COR-L47 (cell line): ENCODE measurements around the gene IFI27L2.

Experiments
- DNase-seq: peaks from one replicate; lab custom pipeline; 2025; lab: John Stamatoyannopoulos, UW

Gene IFI27L2

DNA sequence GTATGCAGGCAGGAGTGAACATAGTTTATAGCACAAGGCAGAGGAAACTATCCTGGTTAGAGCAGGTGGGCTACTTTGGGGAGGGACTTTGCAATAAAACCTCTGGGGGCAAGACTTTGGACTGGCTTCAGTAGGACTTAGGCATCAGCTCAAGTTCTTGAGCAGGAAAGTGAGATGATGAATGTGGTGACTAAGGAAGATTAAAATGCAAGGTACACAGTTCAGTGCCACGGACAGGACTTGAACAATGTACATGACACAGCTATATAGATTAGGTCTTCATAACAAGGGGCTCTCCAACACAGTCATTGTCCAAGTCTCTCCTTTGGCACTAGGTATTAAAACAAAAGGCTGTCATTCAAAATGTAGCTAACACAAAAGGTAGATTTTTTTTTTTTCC is 23.3 kb upstream of the IFI27L2 start:
- DNase-seq, result no peak

DNA sequence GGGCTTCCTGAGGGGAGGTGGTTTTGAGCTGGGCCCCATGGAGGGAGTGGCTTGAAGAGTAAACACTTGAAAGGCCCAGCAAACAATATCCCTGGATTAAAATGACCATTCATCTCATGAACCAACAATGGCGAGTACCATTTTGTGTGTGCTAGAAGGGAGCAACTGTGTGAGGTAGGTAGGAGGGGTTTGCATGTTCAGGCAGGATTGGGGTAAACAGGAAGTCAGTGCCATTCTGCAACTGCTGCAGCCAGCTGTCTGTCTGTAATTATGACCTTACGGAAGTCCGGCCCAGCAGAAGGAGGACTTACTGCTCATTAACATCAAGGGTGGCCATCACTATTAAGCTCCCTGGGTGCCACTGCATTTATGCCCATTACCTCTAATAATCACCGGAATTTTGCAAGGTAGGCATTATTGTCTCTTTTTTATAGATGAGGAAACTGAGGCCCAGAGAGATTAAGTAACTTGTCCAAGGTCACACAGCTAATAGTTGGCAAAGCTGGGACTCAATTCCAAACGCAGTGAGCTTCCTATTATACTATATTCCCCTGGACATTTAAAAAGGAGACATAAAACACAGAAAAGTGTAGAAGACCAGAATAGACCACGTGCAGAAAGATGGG is 16.6 kb upstream of the IFI27L2 start:
- DNase-seq, result peak; percentile 83

DNA sequence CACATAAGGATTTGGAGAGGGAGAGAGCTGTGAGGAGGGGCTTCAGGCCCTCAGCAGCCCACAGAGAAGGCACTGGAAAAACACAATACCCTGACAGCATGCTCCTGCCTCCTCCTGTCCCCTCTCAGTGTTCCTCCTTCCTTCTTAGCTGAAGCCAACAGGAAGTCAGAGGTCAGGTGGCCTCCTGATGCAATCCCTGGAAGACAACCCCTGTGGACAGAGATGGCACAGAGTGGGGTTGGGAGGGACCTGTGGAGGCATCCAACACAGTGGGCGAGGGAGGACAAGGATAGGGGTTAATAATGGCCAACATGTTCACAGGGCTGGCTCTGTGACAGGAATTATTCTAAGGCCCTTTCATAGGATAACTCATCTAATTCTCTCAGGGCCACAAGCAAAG is 15.4 kb upstream of the IFI27L2 start:
- DNase-seq, result no peak

DNA sequence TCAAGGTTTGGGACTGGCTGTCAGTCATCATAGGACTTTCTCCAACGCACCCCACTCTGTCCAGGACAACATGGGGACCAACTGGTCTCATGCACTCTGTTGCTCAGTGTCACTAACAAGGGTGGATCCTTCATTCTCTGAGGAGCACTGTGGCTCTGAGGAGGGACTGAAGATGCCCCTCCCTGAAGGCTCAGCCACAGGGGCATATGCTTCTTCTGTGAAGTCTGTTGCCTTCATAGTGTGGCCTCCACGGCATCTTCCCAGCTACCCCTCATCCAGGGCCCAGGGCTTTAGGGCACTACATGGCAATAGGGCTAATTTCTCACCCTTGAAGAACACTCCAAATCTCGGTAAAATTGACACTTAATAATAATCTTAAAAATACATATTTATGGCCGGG is 14.3 kb upstream of the IFI27L2 start:
- DNase-seq, result no peak

DNA sequence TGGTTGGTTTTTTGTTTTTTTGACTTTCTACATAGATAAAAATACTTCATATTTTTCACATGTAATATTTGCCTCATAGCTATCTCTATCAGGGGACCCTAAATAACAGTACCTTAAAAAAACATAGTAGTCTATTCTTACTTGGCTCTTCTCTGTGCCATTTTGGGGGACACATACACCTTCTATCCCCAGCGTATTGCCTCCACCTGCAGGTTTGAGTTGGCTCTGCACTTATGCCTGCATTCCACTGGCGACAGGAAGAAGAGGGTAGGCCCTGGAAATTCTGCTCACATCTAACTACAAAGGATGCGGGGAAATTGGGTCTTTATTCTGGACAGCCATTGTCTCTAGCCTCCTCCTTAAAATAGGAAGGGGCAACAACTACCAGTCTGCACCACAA is 13.8 kb upstream of the IFI27L2 start:
- DNase-seq, result no peak

DNA sequence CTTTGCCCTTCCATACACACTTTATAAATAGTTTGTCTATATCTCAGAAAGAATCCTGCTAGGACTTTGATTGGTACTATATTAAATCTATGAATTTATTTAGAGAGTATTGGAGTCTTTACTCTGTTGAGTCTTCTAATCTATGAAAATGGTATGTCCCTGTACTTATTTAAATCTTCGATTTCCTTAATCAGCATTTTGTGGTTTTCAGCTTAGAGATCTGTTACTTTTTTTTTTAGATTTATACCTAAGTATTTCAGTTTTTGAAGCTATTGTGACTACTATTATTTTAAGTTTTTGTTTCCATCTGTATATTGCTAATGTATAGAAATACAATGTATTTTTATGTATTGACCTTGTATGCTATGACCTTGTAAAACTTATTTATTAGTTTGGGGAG is 13.4 kb upstream of the IFI27L2 start:
- DNase-seq, result no peak

DNA sequence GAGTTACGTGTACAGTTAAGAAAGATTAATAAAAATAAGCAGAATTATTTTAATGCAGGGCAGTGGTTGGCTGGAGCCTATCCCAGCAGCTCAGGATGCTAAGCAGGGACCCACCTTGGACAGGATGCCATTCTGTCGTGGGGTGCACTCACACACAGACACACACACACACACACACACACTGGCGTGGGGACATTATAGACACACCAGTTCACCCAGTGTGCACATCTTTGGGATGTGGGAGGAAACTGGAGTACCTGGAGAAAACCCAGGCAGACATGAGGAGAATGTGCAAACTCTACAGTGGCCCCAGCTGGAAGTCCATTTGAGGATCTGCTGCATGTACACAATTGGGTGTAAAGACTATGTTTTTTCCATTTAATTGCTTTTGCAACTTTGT is 12.8 kb upstream of the IFI27L2 start:
- no peak for DNase-seq

DNA sequence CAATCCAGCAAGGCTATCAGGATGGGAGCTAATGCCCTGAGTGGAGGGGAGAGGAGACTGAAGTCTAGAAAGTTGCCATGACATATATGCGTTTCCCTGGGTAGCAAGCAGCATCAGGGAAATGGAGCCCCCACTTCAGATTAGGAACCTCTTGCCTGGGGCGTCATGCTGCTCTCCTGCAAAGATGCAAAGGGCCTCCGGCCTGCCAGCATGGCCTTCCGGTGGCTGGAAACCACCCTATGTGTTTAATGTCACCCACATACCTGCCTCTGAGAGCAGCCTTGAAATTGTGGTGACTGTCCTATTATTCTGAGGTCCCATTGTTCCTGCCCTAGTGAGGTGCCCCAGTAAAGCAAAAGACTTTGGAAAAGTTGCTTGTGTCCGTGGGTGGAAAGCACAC is 10.0 kb upstream of the IFI27L2 start:
- no peak for DNase-seq

DNA sequence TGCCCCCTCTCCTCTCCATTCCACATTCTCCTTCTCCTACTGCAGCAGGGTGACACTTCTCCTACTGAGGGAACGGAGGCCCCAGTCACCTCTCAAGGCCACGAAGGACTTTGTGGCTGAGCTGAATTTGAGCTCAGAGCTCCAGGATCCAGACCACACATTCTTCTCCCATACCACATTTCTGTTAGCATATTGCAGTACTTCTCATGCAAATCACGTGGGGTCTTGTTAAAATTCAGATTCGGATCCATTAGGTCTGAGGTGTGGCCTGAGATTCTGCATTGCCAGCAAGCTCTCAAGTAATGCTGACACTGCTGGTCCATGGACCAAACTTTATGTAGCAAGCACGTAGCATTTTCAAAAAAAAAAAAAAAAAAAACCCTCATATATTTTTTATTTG is 9.6 kb upstream of the IFI27L2 start:
- no peak for DNase-seq

DNA sequence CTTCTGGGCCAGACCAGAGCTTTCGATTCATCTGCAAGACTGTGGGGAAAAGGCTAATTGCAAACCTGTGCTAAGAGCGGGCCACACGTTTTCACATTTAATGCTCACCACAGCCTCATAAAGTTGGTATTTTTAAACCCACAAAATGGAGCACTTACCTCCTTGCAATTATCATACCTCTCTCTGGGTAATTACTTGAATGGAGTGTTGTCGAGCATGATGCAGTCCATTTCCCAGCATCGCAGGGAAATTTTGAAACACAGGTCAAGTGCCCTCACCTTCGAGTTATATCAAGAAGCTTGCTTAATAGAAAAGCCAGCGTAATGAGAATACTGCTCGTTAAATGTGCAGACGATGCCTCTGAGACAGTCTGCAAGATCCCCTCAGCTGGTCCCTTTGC is 8.8 kb upstream of the IFI27L2 start:
- DNase-seq, result no peak

DNA sequence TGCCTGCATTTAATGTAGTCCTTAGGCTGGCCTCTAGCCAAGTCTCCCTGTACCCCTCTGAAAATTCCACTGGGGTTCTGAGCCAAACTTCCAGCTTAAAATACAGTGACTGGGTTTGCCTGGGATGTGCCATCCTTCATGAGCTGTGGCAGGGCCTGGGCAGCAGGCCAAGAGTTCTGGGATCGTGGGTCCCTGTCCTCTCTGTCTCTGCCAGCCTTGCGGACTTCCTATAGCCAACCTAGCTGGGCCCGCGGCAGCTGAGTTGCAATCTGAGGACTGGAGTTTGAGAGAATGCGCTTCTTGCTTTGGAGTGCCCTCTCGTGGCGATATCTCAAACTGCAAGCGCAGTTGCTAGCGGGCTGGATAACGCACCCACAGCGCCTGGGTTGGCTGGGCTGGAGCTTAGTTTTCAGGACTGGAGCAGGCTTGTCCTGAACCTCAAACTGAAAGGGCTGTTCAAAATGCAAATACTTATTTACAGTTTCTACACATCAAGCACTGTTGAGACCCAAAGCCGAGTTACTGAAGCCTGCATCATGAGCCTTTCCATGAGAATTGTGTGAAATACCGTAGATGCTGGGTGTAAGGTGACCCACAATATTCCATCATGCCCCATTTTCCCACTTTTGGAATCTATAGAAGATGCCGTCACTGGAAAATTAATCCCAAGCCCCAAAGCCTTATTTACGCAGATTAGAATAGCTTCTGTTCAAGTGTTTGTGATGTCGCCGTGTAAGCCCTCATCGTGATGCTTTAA is 7.3 kb upstream of the IFI27L2 start:
- DNase-seq, result peak; percentile 91

DNA sequence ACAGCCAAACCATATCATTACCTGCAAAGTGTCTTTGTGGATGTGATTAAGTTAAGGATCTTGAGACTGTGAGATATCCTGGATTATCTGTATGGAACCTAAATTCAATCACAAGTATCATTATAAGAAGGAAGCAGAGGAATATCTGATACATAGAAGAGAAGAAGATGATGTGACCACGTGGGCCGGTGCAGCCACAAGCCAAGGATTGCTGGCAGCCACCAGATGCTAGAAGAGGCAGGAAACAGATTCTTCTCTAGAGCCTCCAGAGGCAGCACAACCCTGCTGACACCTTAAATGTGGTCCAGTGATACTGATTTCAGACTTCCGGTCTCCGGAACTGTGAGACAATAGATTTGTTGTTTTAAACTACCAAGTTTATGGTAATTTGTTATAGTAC is 6.1 kb upstream of the IFI27L2 start:
- DNase-seq, result no peak

DNA sequence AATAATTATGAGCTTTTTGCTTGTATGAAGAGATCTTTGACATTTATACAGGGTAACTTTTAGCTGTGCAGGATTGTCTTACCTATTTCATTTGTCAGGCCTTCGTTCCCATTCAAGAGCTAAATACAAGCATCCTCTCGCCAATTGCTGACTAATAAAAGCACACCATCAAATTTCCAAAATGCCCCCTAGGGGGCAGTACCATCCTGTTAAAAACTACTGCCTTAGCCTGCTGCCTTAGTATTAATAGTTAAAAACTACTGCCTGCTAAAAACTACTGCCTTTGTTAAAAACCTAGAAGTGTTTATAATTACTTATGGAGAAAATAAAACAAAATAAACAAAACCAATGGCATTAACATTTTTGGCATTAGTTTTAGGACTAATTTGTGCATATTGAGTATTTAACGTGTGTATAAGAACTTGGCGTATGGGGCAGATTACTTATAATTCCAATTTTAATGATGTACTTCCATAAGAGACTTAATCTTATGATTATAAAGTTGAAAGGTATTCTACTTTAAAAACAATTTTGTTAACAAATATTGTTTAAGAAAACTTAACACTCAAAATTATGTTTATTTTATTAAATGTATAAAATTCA is 3.0 kb upstream of the IFI27L2 start:
- peak; percentile 72 for DNase-seq

DNA sequence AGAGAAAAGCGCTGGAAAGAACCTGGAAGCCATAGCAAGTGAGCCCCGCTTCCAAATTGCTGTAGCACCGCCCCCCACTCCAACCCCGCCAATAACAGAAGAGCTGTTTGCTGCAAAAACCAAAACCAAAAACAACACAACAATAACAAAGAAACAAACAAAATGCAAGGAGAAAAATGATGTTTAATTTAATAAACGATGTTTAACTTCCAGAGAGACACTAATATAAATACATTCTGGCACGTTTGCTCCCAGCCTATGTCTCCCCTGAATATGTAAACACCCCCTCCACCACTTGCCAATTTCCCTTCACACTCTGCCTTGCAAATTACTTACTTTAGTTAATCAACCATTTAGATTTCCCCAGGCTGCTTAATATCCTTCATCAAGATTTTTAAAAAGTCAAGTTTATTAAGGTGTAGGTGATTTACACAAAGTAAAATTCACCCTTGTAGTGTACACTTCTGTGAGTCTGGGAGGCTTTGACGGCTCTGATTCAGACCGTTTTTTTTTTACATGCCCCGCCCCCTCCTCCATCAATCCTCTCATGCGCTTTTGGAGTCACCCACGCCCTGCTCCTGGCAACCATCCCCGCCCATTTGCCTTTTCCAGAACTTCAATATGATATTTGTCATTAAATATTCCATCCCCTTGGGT is 482 bp upstream of the IFI27L2 start:
- peak; percentile 49 for DNase-seq

DNA sequence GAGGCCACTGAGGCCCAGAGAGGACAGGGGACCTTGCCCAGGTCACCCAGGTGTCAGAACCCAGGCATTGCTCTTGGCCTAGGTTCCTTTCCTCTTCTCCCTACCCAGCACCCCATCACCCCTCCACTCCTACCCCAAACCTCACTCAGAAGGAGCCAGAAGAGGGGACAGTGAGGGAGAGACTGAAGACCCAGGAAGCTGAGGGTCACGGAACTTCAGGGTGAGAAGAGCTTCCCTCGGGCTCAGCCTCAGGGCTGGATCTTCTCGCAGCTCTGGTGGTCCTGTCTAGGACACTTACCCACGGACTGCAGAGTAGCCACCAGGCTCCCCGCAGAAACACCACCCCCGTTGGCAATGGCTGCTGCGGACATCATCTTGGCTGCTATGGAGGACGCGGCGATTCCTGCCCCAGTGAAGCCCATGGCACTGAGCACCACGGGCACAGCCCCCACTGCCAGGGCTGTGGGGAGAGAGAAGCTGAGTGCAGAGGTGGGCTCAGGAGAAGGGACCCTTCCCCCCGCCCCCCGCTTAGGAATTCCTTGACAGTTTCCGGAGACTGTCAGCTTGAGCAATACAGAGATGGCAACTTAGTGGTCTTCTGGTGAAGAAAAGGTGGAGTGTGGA is 1.1 kb downstream of the IFI27L2 start:
- no peak for DNase-seq

DNA sequence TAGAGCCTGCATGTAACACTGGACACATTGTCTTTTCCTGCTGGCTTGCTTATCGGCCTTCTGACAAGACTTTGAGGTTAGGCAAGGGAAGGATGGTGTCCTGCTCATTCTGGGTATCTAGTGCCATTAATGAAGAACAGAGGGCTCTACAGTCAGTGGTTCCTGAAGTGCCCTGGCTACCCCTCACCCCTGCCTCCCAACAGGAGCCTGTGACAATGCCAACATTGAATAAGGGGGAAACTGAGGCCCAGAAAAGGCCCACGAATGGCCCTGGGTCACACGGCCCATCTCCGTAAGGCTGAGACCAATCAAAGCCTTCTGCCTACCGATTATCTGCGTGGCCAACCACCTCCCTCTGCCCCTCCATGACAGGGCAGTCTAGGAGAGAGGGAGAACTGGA is 2.1 kb downstream of the IFI27L2 start:
- DNase-seq, result no peak

DNA sequence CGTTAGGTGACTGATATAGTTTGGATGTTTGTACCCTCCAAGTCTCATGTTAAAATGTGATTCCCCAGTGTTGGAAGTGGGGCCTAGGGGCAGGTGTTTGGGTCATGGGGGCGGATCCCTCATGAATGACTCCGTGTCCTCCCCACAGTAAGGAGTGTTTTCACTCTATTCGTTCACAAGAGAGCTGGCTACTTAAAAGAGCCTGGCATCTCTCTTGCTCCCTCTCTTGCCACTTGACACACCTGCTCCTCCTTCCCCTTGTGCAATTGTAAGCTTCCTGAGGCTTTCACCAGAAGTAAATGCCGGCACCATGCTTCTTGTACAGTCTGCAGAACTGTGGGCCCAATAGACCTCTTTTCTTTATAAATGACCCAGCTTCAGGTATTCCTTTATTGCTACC is 2.6 kb downstream of the IFI27L2 start:
- DNase-seq, result no peak

DNA sequence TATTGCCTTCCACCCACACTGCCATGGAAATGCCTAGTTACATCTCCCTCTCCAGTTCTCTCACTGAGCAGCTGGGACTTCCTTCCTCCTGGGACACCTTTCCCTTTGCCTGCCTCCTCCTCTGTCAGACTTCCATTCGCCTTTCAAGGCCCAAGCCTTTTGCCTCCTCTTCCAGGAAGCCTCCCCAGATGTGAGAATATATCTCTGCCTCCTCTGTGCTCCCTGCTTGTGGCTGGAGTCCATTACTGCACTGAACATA is 3.1 kb downstream of the IFI27L2 start:
- no peak for DNase-seq

DNA sequence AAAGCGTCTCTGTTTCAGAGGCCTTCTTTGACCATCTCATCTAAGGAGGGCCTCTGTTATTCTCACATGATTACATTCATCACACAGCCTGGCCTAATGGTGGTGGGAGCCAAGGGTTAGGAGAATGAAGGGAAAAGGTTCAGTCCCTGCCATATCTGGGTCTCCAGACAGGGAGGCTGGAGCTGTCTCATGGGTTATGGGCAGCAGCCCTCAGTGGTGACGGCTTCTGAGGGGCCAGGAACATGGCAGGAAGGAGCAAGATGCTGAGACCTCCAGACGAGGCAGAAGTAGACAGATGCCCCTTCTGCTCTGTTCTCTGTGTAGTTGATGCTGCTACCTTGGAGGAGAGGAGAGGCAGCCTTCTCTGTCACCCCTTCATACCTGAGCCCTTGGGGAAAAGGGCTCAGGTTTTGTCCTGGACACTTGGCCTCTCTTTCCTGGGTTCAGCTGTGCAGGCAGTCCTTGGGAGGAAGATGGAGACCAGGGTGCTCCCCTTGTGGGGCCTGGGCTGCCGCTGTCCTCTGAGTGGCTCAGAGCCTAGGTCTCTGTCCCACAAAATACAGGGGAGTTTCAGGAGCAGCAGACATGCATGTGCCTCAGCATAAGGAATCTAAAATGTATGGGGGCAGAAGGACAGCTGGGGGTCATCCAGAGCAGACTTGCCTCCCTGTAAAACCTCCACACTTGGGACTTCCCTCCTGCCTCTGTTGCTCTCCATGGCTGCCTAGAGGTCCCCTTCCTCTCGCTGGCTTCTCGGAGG is 3.6 kb downstream of the IFI27L2 start:
- no peak for DNase-seq

DNA sequence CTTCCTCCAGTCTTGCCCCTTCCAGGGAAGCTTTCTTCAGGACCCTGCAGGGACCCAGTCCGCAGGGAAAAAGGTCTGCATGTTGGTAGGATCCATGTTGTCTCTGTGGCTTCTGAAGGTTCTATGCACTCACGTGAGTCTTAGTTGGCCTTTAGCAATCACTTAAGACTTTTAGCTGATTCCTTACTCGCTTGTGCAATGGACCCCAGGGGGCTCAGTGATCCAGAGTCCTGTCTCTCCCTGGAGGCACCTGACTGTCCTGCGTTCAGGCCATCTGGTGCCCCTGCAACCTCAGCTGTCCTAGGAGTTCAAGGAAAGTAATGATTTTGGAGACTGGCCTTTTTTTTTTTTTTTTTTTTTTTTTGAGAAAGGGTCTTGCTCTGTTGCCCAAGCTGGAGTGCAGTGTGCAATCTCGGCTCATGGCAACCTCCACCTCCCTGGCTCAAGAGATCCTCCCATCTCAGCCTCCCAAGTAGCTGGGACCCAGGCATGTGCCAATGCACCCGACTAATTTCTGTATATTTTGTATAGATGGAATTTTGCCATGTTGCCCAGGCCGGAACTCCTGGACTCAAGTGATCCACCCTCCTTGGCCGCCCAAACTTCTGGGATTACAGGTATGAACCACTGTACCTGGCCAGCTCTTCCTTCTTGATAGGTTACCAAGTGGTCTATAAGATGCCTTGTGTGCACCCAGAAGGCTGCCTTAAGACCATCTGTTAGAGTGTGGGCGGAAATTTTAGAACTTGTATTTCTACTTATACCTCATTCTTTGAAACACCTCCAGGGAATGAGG is 4.6 kb downstream of the IFI27L2 start:
- DNase-seq, result no peak

DNA sequence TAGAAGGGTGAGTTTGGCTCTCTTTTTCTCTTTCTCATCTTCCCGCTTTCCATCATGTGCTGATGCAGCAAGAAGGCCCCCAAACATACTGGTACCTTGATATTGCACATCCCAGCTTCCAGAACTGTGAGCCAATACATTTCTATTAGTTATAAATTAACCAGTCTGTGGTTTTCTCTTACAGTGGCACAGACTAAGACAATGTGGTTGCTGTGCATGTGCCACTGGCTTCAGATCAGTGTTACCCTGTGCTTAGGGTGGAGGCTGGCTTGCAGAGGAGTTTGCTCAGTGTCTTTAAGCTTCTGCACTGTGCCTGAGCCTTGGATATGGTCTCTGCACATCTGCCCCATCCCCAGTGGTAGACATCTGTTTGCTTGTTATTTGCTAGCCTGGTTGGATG is 5.5 kb downstream of the IFI27L2 start:
- no peak for DNase-seq
